GM18873 (cell line): ENCODE measurements around the gene SGSM1.
"Not testable (repeated sequence)": the region's sequence is repeated elsewhere in the genome, so short reads cannot be mapped to it uniquely, and the experiment has no call there.

Experiments
- ATAC-seq: cut with Tn5 transposase; IDR thresholded peaks from one replicate; pipeline ENCODE4 v1.9.1; 2021; ENCODE audit warnings: mild to moderate bottlenecking, moderate library complexity, moderate number of reproducible peaks; ENCODE audit not compliant: unreplicated experiment, low FRiP score

Gene SGSM1

DNA sequence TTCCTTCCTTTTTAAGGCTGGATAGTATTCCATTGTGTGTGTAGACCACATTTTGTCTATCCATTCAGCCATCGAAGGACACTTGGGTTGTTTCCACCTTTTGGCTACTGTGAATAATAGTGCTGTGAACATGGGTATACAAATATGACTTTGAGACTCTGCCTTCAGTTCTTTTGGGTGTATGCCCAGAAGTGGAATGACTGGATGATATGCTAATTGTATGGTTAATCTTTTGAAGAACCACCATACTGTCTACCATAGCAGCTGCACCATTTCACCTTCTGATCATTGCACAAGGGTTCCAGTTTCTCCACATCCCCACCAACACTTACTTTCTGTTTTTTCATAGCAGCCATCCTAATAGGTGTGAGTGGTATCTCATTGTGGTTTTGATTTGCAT lies 30.3 kb downstream of the SGSM1 start:
- no peak for ATAC-seq

DNA sequence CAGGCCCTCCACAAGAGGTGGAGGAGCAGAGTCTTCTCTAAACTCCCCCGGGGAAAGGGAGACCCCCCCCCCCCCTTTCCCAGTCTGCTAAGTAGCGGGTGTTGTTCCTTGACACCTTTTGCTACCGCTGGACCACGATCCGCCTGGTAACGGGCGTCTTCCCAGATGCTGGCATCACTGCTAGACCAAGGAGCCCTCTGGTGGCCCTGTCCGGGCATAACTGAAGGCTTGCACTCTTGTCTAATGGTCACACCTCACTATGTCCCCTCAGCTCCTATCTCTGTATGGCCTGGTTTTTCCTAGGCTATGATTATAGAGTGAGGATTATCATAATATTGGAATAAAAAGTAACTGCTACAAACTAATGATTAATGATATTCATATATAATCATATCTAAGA lies 31.5 kb downstream of the SGSM1 start:
- ATAC-seq, result not testable (repeated sequence)

DNA sequence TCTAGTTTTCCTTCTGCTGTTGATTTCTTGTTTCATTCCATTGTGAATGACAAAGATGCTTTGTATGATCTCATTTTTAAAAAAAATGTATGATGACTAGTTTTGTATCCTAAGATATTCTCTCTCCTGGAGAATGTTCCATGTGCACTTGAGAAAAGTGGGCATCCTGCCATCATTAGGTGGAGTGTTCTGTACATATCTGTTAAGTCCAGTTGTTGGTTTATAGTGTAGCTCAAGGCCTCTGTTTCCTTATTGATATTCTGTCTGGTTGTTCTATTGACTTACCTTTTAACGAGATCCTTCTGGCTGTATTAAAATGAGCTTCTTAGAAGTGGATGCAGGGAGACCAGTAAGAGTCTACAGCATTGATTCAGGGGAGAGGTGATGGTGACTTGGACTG lies 35.2 kb downstream of the SGSM1 start:
- ATAC-seq, result no peak

DNA sequence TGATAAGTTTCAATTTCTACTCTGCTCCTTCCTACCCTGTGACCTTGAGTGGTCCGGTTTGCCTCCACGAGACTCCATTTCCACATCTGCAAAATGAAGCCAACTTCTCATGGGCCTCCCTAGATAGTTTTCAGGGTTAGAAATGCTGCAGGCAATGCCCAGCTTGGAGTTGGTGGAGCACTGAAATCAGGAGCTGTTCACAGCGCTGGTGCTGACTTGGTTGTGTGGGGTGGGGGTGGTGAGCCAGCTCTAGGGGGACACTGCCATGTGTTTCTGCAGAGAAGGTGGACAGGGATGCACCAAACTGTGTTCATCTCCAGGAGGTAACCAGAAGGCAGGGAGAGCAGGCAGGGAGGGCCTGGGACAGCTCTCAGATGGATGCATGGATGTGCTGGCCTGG lies 37.0 kb downstream of the SGSM1 start:
- ATAC-seq, result no peak

DNA sequence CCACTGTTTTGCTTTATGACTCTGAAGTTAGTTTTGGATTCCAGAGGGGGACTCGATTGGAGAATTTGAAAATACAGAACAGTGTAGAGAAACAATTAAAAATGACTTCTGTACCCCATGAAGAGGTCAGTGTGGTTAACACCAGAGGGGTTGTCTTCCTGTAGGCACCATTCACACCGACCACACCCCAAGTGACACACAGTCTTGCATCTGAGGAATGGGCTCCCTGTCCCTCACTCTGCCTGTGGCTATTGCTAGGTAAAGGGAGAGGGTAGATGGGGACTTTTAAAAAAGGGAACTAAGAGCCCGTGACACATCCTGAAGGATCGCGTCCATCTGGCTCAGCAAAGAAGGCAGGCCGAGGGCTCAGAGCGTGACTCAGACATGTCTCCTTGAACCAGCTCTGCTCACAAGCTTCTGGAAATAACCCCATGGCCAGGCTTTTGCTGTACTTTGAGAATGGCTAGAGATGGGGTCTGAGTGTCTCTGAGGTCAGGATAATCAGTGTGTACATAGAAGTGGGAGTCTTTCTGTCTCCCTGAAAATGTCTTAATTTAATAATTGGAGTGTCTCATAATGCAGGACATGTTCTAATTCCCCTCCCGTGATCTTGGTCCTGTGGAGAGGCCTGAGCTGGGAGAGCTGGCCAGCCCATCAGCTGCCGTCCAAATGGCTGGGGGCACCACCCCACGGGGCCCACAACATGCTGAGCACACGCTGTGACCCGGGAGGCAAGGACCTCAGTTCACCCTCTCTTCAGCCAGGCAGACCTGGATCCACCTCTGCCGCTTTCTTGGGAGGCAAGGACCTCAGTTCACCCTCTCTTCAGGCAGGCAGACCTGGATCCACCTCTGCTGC lies 39.3 kb downstream of the SGSM1 start:
- ATAC-seq, result no peak

DNA sequence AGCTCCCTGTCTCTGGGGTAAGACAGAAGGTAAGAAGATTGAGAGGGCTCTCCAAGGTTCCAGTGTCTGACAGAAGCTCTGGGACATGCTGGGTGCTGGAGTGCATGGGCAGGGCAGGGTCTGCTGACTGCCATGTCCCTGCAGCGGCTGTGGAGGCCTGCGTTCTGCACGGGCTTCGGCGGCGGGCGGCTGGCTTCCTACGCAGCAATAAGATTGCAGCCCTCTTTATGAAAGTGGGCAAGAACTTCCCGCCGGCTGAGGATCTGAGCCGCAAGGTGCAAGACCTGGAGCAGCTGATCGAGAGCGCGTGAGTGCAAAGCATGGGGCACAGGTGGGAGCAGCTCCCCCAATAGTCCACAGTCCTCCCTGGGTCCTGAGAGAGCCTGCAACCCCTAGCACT lies 41.5 kb downstream of the SGSM1 start:
- no peak for ATAC-seq

DNA sequence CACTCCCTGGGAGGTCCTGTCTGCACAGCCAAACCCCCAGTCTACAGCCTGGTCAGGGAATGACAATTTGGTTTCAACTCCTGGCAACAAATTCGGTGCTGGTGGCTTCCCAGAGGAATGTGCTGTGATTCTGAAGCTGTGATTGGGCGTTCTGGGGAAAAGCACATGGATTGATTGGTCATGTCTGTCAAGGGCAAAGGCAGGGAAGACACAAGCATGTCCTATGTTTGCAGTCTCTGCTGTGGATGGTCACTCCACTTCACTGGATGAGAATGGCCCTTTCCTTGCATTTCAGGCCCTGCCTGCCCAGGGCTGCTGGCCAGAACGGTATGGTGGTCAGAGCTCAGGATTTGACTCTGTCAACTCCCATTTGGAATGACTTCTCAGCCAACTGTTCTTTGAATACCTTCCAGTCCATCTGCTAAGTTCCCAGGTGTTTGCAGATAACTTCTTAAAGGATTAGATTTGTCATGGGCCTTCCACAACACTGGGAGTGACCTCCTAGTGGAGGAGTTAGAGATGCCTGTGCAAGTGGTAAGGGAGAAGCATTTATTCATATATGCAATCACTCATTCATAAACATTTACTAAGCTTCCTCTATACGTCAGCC lies 42.7 kb downstream of the SGSM1 start:
- no peak for ATAC-seq

DNA sequence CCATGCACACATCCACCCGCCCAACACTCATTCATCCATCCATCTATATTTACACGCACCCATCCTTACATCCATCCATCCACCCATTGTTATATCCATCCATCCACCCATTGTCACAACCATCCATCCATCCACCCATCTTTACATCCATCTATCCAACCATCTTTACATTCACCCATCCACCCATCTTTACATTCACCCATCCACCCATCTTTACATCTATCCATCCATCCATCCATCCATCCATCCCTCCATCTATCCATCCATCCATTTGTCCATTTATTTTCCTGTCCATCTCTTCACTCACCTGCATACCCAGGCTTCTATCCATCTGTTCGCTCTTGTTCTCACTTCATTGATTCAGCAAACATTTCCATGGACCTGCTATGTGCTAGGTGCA lies 49.8 kb downstream of the SGSM1 start:
- no peak for ATAC-seq

DNA sequence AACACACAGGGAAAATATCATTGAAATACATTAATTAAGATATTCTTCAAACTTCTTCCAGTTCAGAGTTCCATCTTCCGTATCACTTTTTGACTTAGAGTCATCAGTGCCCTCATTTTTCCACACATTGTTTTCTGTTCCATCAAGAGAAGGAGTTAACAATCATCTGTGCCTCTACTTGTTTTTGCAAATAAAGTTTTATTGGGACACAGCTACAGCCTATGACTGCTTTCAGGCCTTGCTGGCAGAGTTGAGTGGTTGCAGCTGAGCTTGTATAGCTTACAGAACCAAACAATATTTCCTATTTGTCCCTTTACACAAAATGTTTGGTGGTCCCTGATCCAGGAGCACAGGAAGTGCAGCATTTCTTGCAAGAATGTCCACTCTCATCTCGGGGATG lies 51.6 kb downstream of the SGSM1 start:
- no peak for ATAC-seq

DNA sequence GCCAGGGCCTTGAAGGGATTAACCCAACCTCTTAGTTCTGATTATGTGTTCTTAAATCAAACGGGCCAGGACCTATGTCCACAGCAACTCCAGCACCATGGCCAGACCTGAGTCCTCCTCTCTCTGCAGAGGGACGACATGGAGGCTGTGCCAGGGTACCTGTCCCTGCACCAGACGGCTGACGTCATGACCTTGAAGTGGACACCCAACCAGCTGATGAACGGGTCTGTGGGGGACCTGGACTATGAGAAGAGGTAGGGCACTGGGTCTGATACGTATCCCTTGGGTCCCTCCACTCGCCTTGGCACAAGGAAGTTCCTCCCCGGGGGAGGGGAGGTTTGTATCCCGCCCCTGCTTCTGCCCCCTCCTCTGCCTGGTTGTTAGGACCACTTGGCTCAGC lies 53.6 kb downstream of the SGSM1 start:
- ATAC-seq, result no peak

DNA sequence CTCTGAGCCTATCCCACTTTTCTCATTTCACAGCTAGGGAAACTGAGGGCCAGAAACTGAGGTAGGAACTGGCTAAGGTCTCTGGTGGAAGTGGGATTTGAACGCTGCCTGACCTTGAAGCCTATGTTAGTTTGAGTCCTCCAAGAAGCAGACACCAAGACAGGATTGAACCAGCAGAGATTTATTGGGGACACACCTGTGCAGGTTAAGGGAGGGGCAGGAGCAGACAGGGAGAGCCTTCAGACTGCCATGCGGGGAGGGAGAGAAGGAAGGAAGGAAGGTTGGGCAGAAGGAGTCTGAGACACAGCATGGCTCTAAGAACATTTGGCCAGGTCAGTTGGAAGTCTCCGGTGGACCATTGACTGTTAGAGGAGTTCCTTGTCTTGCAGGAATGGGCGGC lies 59.5 kb downstream of the SGSM1 start:
- no peak for ATAC-seq

DNA sequence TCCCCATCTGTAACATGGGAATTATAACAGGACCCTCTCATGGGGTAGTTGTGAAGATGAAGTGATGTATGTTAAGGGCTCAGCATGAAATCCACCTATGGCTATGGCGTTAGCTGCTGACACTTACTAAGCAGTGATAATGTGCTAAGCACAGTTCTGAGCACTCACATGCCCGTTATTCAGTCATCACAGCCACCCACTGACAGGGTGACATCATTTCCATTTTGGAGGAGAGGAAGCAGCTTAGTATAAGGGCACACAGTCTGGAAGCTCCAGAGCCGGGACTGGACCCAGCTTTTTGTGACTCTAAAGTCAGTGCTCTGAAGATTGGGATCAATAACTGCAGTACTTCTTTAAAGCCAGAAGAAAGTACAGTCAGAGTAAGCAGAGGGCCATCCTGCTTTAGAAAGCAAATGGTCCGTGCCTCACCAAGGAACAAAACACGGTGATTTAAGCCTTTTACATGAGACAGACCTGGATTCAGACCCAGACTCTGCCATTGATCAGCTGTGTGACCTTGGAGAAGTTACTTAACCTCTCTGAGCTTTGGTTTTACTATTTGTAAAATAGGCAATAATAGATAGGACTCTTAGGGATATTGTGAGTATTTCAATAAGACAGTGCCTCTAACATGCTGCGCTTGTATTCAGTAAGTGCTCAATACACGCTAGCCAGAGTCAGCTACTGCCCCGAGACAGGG lies 61.5 kb downstream of the SGSM1 start:
- ATAC-seq, result no peak

DNA sequence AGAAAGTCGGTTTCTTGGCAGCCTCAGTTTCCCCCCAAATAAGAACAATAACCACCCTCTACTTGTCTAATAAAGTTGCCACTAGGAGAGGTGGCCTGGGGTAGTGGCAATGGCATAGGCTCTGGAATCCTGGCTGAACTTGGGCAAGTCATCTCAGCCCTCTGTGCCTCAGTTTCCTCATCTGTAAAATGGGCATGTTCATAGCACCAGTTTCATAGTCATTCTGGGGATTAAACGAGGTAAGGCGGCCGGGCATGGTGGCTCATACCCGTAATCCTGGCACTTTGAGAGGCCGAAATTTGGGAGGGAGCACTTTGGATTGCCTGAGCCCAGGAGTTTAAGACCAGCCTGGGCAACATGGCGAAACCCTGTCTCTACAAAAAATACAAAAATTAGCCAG lies 63.0 kb downstream of the SGSM1 start:
- ATAC-seq, result no peak

DNA sequence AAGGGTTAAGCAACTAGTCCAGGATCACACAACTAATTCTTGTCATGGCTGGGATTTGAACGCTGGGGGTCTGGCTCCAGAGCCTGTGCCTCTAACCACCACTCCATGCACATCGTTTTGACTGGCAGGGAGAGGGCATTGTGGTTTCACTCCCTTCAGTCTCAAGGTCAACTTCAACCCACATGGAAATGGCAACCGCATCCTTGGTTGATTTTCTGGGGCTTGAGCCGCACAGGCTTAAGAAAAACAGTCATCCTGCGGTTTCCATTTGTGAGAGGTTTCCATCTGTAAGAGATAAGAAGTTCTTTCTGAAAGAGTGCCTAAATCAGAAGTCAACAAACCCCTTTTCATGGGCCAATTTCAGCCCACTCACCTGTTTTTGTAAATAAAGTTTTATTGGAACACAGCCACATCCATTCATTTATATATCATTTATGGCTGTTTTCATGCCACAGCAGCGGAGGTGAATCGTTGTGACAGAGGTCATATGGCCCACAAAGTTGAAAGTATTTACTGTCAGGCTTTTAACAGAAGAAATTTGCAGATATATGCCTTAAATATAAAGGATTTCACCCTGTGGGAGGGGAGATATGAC lies 65.7 kb downstream of the SGSM1 start:
- no peak for ATAC-seq

DNA sequence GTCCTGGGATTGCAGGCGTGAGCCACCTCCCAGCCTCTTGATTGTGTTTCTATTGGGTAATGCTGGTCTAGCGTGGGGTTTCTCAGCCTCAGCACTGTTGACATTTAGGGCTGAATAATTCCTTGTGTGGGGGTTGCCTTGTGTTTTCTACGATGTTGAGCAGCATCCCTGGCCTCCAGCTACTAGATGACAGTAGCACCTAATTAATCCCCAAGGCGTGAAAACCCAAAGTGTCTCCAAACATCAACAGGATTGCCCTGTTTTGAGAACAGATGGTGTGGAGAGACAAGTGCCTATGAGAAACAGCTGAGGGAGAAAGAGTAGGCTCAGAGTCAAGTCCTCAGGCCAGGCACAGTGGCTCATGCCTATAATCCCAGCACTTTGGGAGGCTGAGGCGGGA lies 67.2 kb downstream of the SGSM1 start:
- no peak for ATAC-seq

DNA sequence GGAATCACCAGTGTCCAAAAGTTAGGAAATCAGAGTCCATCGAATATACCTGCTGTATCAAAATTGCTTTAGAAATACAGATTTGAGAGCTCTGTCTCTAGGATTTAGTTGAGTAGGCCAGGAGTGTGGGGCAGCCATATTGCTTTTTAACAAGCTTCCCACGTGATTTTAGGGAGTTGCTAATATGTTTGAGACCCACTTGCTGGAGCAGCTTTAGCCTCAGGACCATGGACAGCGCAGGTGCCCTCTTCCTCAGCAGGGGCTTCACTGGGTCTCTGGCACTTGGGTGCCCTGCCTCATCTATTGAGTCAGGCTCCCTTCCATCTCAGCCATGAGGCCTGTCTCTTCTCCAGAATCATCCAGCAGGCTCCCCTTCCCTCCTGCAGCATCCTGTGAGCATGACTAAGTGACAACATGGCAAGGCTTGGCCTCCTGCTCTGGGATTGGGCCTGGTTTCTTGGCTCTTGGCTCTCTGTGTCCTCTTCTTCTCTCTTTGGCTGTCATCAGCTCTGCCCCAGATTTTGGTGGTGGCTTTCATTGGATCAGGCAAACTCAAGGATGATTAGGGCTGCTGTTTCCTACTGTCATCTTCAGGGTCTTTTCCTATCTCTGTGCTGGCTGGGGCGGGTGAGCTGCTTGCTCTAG lies 70.0 kb downstream of the SGSM1 start:
- ATAC-seq, result no peak

DNA sequence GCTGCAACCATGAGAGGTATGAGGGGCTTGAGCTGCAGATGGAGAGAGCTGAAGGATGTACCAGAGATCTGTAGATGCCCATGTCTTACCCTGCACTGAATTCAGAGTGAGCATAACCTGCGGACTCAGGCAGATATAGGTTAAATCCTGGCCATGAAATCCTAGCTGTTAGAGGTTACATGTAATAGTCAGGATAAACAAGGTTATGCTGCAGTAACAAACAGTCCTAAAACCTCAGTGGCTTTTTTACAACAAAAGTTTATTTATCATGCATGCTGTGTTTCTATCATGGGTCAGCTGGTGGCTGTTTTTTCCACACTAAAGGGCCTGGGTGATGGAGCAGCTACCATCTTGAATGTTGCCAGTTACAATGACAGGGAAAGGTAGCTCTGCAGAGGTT lies 70.7 kb downstream of the SGSM1 start:
- no peak for ATAC-seq

DNA sequence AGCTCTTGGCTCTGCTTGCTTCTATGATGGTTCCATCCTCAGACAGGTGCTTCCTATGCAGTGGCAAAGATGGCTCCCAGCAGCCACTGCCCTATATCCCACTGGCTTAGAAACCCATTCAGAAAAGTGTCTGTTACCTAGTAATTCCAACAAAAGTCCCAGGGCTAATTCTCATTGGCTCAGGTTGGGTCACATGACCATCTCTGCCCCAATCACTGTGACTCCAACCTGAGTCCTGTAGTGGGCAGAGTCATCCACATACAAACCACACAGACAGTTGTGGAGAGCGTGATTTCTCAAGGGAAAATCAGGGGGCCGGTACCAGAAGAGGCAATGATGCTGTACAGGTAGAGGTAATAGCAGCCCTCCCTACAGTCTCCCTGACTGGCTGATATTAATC lies 73.0 kb downstream of the SGSM1 start:
- no peak for ATAC-seq

DNA sequence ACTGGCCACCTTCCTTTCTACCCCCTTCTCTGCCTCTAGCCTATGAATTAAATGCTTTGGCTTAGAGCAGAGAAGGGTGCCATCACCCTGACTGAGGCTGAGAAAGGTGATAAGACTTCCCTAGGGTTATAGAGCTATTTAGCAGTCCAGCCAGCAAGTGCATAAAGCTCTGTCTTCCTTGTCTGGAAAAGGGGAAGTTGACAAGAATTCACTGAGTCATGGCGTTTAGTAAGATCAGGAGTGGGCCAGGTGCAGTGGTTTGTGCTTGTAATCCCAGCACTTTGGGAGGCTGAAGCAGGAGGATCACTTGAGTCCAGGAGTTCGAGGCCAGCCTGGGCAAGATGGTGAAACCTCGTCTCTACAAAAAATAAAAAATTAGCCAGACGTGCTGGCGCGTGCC lies 77.4 kb downstream of the SGSM1 start:
- ATAC-seq, result no peak

DNA sequence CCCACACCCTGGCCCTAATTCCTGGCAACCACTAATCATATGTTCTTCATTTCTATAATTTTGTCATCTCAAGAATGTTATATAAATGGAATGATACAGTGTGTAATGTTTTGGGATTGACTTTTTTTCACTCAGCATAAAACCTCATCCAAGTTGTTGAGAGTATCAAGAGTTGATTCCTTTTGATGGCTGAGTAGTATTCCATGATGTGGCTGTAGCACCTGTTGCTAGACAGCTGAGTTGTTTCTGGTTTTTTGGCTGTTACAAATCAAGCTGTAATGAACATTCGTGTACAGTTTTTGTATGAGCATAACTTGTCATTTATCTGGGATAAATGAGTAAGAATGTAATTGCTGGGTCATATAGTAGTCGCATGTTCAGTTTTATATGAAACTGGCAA lies 81.2 kb downstream of the SGSM1 start:
- ATAC-seq, result no peak
